Measurements from ENCODE around the gene SRGAP1.
"Not testable (repeated sequence)": the region's sequence is repeated elsewhere in the genome, so short reads cannot be mapped to it uniquely, and the experiment has no call there.

DNA sequence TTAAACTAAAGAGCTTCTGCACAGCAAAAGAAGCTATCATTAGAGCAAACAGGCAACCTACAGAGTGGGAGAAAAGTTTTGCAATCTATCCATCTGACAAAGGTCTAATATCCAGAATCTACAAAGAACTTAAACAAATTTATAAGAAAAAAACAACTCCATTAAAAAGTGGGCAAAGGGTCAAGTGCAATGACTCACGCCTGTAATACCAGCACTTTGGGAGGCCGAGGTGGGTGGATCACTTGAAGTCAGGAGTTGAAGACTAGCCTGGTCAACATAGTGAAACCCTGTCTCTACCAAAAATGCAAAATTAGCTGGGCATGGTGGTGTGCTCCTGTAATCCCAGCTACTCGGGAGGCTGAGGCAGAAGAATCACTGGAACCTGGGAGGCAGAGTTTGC is 322.1 kb downstream of the SRGAP1 start:
- TF ChIP-seq EZH2 (IDR thresholded peaks at IDR 0.05; ENCODE audit: insufficient read depth, poor library complexity, severe bottlenecking); EZH2phosphoT487 (IDR thresholded peaks at IDR 0.05; ENCODE audit: insufficient read depth, low read depth): not testable (repeated sequence)
